HFF-Myc (cell line): ENCODE results near the gene IFT122.
"Not testable (repeated sequence)": the region's sequence is repeated elsewhere in the genome, so short reads cannot be mapped to it uniquely, and the experiment has no call there.

ENCODE experiments used
- DNase-seq: peaks from one replicate; pipeline ENCODE4 v3.0.0-alpha.2; 2011; ENCODE audit warnings: low read depth; ENCODE audit errors: extremely low read depth
- H3K4me3 ChIP-seq: replicated peaks from 2 replicates; pipeline ENCODE4 v1.5.1; 2011; ENCODE audit warnings: low read depth, mild to moderate bottlenecking, control low read depth, low read length
- TF ChIP-seq, protein P1 (sequence below): IDR thresholded peaks from 2 replicates; pipeline ENCODE4 v1.5.1; 2012; ENCODE audit warnings: mild to moderate bottlenecking, low read depth, low read length, control low read depth; ENCODE audit errors: missing control alignments

IFT122 gene

GRCh38 chr3:129410971-129411370 is 29.1 kb upstream of the IFT122 start:
- TF ChIP-seq, protein P1, sequence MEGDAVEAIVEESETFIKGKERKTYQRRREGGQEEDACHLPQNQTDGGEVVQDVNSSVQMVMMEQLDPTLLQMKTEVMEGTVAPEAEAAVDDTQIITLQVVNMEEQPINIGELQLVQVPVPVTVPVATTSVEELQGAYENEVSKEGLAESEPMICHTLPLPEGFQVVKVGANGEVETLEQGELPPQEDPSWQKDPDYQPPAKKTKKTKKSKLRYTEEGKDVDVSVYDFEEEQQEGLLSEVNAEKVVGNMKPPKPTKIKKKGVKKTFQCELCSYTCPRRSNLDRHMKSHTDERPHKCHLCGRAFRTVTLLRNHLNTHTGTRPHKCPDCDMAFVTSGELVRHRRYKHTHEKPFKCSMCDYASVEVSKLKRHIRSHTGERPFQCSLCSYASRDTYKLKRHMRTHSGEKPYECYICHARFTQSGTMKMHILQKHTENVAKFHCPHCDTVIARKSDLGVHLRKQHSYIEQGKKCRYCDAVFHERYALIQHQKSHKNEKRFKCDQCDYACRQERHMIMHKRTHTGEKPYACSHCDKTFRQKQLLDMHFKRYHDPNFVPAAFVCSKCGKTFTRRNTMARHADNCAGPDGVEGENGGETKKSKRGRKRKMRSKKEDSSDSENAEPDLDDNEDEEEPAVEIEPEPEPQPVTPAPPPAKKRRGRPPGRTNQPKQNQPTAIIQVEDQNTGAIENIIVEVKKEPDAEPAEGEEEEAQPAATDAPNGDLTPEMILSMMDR: no peak
- DNase-seq: no peak
- no peak overlapping the region for H3K4me3 ChIP-seq

DNA sequence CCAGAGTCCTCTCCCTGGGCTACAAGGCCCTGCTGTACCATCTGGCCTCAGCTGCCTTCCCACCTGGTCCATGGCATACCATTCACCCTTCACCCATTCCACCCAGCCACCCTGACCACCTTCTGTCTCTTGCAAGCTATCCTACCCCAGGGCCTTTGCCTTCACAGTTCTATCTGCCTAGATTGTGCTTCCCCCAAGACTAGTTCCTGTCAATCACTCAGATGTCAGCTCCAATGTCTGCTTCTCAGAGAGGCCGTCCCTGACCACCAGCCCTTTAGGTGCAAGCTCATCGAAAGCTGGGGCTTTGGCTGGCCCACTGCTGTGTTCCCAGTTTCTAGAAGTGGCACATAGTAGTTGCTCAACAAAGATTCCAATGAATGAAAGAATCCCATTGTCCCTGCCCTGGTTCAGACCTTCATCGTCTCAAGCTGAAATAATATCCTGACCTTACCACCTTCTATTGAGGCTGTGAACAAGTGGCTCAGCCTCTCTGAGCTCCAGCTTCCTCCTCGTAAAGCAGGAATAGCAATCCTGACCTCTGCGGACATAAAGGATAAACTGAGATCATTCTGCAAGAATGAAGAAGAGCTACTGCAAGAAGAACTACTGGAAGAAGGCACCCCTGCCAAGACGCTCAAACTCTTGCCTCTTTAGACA is 27.4 kb upstream of the IFT122 start:
- DNase-seq: no peak
- no peak overlapping the region for H3K4me3 ChIP-seq
- TF ChIP-seq, protein P1: no peak

- DNase-seq: not testable (repeated sequence)
These were observed 26.8 kb upstream of the IFT122 start for GRCh38 chr3:129413238-129413637.

GRCh38 chr3:129413687-129414506 is 26.1 kb upstream of the IFT122 start:
- TF ChIP-seq, protein P1: no peak
- no peak overlapping the region for H3K4me3 ChIP-seq
- DNase-seq: peak; percentile 54

More at GRCh38 chr3:129413238-129413637, 26.8 kb upstream of the IFT122 start:
- H3K4me3 ChIP-seq: not testable (repeated sequence)

DNA sequence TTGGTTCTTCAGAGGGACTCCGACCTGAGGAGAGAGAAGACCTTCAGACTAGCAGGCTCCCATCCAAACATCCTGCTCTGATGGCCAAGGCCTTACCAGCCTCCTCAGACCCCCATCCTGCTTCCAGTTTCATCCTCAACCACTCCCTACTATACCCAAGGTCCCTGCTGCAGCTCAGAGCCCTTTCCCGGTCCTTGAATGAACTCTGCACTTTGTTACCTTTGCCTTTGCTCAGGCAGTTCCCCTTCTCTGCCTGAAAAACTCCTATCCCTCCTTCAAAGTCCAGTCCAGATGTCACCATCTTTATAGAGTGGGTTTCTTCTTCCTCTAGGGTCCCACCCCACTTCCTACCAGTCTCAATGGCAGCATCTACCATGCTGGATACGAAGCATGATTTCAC is 24.6 kb upstream of the IFT122 start:
- TF ChIP-seq, protein P1: no peak
- DNase-seq: no peak
- H3K4me3 ChIP-seq: no peak overlapping the region

DNA sequence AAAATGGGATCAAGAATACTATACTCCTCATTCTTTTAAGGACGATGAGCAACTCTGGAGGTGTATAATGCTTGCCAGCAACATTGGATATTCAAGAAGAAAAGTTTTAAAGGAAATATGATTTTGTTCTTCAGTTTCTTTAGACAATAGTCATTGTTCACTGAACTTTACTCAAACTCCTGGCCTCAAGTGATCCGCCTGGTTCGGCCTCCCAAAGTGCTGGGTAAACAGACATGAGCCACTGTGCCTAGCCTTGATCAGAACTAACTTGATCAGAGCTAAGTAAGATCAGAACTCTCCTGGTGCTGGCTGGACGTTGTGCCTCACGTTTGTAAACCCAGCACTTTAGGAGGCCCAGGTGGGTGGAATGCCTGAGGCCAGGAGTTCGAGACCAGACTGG is 24.2 kb upstream of the IFT122 start:
- H3K4me3 ChIP-seq: no peak overlapping the region
- TF ChIP-seq, protein P1: no peak
- DNase-seq: no peak

DNA sequence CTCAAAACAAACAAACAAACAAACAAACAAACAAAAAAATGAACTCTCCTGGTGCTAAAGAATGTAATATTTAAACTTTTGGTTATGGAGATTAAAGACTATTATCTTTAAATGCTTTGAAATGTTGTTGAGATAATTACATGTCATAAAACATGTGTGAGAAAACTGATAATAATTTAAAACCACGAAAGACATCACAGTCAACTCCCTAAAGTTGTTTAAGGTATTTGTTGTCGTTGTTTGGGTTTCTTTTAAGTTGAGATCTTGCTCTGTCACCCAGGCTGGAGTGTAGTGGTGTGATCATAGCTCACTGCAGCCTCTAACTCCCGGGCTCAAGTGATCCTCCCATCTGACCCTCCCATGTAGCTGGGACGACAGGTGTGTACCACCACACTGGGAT is 23.6 kb upstream of the IFT122 start:
- no peak overlapping the region for H3K4me3 ChIP-seq
- DNase-seq: no peak
- TF ChIP-seq, protein P1: no peak
